Ramos (cell line): Measurements from ENCODE around the gene C1orf159.

ENCODE experiments used
- in situ Hi-C: fragments of 300-500 bp; cut with MboI; formaldehyde crosslinking; loops from one replicate; pipeline ENCODE4 v1.14.3; 2022; ENCODE audit warnings: low sequenced_read_pairs; ENCODE audit not compliant: unreplicated experiment

The C1orf159 gene

DNA sequence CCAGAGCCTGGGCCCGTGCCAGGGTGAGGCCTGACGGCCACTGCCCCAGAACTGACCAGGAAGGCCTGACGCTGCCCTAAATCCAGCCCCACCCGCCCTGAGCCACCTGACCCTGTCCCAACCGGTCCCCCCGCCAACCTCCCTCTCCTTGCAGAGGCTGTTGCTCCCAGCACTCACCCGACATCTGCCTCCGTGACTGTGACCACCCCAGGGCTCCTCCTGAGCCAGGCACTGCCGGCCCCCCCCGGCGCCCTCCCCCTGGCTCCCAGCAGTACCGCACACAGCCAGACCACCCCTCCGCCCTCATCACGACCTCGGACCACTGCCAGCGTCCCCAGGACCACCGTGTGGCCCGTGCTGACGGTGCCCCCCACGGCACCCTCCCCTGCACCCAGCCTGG lies 69.6 kb downstream of the C1orf159 start:
- in situ Hi-C loops: no loop called here

DNA sequence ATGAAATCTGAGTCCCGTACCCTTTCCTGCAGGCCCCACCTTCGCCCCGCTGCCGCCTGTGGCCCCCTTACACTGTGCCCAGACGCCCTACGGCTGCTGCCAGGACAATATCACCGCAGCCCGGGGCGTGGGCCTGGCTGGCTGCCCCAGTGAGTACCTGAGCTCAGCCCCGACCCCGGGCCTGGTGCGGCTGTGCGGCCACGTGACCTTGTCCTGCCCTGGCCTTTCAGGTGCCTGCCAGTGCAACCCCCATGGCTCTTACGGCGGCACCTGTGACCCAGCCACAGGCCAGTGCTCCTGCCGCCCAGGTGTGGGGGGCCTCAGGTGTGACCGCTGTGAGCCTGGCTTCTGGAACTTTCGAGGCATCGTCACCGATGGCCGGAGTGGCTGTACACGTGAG lies 70.8 kb downstream of the C1orf159 start:
- in situ Hi-C loops: no loop called here

DNA sequence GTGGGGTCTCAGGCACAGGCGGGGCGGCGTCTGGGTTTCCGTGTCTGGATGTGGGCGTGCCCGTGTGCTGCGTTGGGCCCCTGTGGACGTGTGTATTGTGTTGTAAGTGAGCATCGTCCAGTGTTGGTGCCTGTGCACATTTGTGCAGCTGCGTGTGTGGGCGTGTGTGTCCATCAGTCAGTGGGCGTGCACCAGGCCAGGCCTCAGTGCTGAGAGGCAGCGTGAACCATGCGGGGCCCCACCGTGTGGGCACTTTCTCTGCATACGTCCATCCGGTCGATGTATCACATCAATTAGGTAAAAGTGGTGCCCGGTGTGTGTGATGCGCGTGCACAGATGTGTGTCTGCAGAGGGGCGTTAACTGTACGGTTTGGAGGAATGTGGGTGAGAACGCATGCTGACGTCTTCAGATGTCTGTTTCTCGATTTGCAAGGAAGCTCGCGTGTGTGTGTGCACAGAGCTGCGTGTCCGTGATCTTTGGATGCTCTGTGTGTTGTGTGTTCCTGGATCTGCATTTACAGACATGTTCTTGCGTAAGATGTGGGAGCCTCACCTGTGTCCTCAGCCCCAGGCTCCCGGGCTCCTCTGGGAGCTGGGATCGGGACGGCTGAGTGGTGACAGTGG lies 71.3 kb downstream of the C1orf159 start:
- in situ Hi-C loops: no loop called here

DNA sequence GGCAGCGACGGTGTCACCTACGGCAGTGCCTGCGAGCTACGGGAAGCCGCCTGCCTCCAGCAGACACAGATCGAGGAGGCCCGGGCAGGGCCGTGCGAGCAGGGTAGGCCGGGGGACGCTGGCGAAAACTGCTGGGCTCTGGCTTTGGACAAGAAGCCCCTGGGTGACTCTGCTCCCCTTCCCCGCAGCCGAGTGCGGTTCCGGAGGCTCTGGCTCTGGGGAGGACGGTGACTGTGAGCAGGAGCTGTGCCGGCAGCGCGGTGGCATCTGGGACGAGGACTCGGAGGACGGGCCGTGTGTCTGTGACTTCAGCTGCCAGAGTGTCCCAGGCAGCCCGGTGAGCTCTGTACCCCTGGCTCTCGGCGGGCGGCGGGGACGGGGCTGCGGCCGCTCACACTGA lies 72.0 kb downstream of the C1orf159 start:
- in situ Hi-C loops: no loop called here

DNA sequence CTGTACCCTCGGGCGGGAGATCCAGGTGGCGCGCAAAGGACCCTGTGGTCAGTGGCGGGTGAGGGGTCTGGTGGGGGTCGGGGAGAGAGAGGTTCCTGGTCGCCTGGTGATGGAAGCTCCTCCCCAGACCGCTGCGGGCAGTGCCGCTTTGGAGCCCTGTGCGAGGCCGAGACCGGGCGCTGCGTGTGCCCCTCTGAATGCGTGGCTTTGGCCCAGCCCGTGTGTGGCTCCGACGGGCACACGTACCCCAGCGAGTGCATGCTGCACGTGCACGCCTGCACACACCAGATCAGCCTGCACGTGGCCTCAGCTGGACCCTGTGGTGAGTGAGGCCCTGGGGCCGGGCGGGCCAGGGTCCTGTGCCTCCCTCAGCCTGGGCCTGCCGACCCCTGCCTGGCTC lies 72.5 kb downstream of the C1orf159 start:
- in situ Hi-C loops: no loop called here

DNA sequence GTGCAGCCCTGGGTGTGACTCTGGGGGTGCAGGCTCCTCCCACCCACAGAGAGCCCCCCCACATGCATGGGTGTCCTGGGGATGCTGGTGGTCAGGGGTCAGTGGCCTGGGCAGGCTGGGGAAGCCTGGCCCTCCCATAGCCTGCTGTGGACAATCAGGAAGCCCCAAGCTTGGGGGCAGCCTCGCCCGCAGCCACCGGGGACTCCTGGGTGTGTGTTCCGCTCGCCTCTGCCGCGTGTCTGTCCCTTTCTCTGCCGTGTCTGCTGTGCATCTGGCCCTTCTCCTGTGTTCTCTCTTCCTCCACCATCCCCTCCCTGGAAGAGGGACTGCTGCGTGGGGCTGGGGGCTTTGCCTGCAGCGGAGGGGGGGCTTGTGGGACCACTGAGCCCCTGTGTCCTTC lies 73.1 kb downstream of the C1orf159 start:
- in situ Hi-C loops: no loop called here

DNA sequence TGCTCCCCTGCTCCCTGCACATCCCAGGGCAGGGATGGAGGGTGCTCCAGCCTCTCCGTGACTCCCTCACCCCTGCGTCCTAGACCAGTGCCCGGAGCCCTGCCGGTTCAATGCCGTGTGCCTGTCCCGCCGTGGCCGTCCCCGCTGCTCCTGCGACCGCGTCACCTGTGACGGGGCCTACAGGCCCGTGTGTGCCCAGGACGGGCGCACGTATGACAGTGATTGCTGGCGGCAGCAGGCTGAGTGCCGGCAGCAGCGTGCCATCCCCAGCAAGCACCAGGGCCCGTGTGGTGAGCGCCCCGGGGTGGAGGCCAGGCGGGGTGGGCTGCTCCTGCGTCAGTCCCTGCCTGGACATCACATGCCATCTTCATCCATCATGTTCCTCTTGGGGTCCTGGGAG lies 74.0 kb downstream of the C1orf159 start:
- in situ Hi-C loops: no loop called here

DNA sequence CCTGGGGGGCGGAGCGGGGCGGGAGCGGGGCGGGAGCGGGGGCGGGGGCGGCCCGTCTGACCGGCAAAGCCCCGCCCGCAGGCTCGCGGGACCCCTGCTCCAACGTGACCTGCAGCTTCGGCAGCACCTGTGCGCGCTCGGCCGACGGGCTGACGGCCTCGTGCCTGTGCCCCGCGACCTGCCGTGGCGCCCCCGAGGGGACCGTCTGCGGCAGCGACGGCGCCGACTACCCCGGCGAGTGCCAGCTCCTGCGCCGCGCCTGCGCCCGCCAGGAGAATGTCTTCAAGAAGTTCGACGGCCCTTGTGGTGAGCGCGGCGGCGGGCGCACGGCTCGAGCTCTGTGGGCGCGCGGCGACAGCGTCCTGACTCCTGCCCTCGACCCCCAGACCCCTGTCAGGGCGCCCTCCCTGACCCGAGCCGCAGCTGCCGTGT lies 74.8 kb downstream of the C1orf159 start:
- in situ Hi-C loops: no loop called here

DNA sequence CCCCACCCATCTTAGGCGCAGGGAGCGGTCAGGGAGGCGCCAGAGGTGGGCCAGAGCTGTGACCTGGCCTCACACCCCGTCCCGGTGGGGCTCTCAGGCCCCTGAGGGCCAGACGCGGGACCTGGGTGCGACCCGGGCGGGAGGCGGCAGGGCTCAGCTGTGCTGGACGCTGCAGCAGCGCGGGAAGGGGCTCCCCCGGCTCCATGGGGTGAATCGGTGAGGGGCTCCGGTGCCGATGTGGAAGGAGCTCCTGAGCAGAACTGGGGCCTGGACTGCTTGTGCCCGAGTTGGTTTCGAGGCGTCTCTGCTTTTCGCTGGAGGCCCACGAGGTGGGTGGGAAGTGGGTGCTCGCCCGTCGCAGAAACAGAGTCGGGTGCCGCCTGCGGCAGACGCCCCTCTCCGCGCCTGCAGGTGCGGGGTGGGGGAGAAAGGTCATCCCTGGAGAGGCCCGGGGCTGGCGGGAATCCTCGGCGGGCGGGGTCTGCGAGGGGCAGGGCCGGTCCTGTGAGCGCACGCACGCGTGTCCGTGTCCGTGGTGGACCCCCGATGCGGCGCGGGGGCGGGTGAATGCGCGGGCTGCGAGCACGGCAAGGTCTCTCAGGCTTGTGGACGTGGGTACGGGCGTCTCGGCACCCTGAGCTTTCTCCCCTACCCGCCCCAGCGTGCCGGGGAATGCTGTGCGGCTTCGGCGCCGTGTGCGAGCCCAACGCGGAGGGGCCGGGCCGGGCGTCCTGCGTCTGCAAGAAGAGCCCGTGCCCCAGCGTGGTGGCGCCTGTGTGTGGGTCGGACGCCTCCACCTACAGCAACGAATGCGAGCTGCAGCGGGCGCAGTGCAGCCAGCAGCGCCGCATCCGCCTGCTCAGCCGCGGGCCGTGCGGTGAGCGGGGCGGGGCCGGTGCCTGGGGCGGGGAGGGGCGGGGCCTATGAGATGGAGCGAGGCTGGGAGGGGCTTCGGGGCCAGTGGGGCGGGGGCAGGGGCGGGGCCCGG lies 75.6 kb downstream of the C1orf159 start:
- in situ Hi-C loops: no loop called here

DNA sequence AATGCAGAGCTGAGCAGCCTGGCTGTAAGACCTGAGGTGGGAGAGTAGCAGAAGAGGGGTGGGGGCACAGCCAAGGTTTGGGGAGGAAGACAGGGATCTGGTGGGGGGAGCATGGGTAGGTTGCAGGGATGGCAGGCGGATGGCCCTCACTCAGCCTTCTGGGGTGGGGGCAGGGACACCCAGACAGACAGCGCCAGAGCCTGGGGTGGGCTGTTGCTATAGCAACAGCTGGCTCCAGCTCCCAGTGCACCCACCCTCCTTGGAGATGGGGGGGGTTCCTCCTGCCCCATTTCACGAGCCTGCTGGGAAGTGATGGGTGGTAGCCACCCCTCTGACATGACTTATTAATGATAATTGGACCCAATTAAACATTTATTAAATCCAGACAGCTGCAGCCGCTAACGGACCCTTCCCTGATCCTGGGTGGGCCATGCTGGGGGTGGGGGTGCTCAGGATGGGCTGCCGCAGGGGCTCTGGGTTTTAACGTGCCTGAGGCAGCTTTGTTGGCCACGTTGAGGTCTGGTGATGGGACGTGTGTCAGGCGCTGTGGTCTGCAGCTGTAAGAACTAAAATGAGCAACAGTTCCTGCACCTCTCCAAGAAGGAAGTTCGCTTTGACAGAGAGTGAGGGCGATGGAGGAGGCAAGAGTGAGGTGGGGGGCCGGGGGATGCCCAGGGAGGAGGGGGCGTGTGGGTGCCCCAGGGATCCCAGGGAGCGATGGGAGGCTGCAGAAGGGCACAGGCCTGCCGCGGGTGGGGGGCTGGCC lies 76.6 kb downstream of the C1orf159 start:
- in situ Hi-C loops: loop anchor here (10.0 kb wide), 1 partner anchor 255 kb away; no protein-coding TSS in a partner anchor

DNA sequence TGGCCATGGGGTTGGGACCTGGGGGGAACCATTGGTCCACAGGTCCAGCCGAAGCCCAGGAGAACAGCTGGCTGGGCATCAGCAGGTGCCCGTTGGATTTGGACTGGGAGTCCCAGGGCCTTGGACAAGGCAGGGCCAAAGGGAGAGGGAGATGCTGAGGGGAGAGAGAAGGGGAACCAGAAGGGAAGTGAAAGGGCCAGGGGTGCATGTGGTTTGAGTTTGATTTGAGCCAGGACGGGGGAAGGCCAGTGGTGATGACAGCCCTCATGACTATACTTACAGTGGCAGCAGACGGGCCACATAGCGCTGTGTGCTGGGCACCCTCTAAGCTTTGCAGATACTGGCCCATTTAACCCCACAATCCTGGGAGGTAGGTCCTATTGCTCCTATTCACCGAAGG lies 77.2 kb downstream of the C1orf159 start:
- in situ Hi-C loops: loop anchor here (10.0 kb wide), 1 partner anchor 256 kb away; no protein-coding TSS in a partner anchor

DNA sequence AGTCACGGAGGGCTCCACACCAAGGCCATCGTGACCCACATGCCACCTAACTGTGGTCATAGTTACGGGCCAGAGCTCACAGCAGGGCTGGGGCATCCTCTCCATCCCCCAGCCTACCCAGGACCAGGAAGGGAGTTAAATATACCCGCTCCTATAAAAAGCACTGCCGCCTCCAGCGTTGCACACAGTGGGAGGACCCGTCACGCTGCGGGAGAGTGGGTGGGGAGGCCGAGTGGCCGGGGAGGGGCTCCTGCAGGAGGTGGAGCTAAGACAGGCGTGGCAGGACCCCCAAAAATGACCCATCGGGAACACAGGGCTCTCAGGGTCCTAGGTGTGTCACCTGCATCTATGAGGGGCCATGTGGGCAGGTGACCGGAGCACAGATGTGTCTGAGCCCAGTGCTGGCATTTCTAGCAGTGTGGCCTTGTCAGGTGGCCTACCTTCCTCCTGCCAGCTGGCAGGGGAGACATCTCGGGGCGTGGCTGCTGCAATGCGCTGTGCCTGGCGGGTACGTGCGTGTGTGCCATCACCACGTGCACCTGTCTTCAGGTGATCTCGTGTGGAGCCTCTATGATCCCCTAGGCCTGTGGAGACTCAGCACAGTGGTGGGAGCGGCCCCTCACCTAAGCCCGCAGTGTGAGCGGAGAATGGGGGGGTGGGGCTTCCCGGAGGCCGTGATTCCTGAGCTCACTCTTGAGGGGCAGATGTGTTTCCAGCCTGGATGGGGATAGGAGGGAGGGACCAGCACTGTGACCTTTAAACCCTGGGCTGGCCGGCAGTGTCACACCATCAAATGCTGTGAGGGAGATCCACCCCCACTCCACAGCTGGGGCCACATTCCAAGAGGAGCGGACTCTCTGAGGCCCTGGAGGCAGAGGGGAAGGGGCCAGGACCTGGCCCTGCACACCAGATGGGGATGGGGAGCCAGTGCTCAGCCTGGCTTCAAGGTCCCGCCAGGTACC lies 78.2 kb downstream of the C1orf159 start:
- in situ Hi-C loops: loop anchor here (10.0 kb wide), 1 partner anchor 257 kb away; no protein-coding TSS in a partner anchor

DNA sequence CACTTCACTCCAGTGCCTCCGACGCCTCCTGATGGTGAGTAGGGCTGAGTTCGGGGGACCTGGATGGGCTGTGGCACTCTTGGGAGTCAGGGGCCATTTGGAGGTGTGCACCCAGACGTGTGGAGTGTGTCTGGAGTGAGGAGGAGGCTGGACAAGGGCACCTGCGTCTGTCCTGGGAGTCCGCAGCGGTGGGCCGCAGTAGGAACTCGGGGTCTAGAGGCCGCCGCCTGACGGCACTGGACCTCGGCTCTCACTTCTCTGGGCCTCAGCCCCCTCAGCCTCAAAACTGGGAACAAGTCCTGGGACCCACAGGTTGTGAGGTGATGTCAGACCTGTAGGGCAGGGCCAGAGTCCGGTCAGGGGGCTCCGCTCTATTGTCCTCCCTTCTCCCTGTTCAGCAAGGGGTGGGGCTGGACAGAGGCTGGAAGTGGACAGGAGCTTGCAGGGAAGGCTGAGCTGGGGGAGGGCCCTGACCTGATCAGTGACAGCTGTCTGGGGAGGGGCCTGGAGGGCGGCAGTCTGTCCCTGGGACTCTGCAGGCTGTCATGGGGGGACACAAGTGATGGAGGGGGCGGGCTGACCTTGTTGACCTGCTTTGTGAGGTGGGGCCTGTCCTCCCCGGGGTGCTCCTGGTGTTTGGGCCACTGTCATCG lies 80.5 kb downstream of the C1orf159 start:
- in situ Hi-C loops: loop anchor here (10.0 kb wide), 1 partner anchor 259 kb away; no protein-coding TSS in a partner anchor

DNA sequence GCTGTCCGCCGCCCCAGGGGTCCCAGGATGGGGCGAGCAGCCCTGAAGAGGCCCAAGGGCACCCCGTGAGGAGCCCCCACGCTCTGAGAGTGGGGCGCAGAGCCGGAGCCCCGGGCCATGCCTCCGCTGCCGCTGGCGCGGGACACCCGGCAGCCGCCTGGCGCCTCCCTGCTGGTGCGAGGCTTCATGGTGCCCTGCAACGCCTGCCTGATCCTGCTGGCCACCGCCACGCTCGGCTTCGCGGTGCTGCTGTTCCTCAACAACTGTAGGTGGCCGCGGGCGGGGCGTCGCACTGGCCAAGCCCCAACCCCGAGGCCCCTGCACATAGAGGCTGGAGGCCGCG lies 81.5 kb downstream of the C1orf159 start:
- in situ Hi-C loops: loop anchor here (10.0 kb wide), 1 partner anchor 260 kb away; no protein-coding TSS in a partner anchor

DNA sequence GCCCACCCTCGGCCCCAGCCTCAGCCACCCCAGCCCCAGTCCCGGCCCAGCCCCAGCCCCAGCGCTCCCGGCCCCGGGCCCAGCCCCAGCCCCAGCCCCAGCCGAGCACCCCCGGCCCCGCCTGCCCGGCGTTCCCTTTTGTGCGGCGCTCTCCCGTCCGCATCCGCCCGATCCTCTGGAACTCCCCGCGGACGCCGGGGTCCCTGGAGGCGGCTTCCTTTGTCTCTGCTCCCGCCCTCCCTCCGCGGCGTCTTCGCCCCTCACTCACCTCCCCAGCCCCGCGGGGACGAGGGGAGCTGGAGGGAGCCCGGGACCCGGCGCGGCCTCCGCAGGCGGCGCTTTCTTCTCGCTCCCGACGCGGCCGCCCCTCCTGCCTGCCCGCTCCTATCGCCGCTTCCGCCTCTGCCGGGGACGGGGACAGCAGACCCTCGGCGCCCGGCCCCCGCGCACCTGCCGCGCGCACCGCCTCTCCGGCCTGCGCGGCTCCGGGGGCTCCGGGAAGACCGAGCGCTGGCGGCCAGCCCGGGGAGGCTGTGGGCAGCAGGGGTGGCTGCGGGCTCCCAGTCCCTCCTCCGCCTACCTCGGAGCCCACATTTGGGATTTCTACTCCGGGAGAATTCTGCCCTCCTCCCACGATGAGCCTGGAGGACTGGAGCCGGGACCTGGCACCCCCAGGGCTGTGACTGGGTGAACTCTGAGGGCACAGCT lies 82.0 kb downstream of the C1orf159 start:
- in situ Hi-C loops: loop anchor here (10.0 kb wide), 1 partner anchor 261 kb away; no protein-coding TSS in a partner anchor

DNA sequence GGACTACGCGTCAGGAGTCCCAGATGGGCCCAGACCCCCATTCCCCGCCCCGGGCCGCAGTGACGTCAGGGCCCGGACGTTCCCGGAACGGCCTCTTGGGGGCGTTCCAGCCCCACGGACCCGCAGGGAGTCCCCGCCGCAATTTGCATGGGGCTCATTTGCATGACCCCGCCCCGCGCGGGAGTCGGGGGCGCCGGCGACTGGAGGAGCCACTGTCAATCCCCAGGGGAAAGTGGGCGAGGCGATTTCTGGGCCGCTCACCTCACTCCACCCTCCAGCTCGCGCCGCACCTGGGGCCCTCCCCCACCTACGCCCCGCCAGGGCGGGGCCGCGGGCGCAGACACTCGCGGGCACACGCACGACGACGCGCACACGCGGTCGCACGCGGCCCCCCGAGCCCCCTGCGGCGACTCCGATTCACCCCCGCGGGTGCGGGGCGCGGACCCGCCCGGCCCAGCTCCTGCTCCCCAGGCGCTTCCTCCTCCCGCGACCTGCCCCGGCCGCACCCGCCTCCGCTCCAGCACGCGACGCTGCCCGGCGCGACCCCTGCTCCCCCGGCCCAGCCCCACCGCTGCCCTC lies 82.8 kb downstream of the C1orf159 start:
- in situ Hi-C loops: loop anchor here (10.0 kb wide), 1 partner anchor 262 kb away; no protein-coding TSS in a partner anchor

DNA sequence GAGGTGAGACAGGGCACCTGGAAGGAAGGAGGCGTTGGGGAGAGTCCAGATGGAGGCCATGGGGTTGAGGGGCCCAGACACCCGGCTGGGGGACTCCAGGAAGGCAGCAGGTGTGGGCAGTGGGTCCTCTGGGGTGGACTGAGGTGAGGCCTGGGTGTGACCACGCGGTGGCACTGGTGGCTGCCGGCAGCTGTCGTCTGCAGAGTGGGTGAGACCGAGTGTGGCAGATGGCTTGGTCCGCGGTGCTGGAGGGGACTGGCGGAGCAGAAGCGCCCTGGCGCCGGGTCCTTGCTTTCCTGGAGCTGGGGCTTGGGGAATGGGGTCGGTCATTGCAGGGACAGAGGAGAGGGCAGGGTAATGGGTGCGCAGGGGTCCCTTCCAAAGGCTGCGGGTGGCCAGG lies 83.5 kb downstream of the C1orf159 start:
- in situ Hi-C loops: loop anchor here (10.0 kb wide), 1 partner anchor 262 kb away; no protein-coding TSS in a partner anchor
